Fibroblast of lung (primary cell): ENCODE results near the gene LACRT. TPM values are rescaled to one million over a fixed set of nuclear protein-coding genes. Genes with fewer than 3 reads are reported as not detected.

ENCODE experiments used
- DNase-seq, 2 donors: peaks; one replicate each; pipeline versions ENCODE4 v3.0.0 to v3.0.0-alpha.2; 2010; ENCODE audit warnings: low read depth in 2 of 2
- H2AFZ ChIP-seq: 2 replicates; pipeline ENCODE4 v1.5.1; 2012; ENCODE audit warnings: low read length, control low read depth, inconsistent platforms
- H3K27ac ChIP-seq: 2 replicates; pipeline ENCODE4 v1.5.1; 2011; ENCODE audit warnings: low read length, control low read depth; ENCODE audit not compliant: insufficient read depth
- H3K27me3 ChIP-seq: 2 replicates; pipeline ENCODE4 v1.5.1; 2011; ENCODE audit warnings: mild to moderate bottlenecking, low read length; ENCODE audit not compliant: control insufficient read depth, insufficient read depth
- H3K36me3 ChIP-seq: 2 replicates; pipeline ENCODE4 v1.5.1; 2011; ENCODE audit warnings: low read length; ENCODE audit not compliant: control insufficient read depth, insufficient read depth
- H3K4me1 ChIP-seq: 2 replicates; pipeline ENCODE4 v1.5.1; 2011; ENCODE audit warnings: low read length; ENCODE audit not compliant: control insufficient read depth, insufficient read depth; ENCODE audit errors: extremely low read depth
- H3K4me2 ChIP-seq: 2 replicates; pipeline ENCODE4 v1.5.1; 2011; ENCODE audit warnings: low read length, control low read depth; ENCODE audit not compliant: insufficient read depth; ENCODE audit errors: extremely low read depth
- H3K4me3 ChIP-seq, 4 experiments: fragments of 200-600 bp in 1 of 4; sonication (generic) in 1 of 4; replicated peaks in 1 of 4; 2 replicates each; pipeline ENCODE4 v1.5.1; 2011 to 2016; ENCODE audit warnings: low read length in 4 of 4, low read depth in 3 of 4, mild to moderate bottlenecking in 3 of 4, control low read depth in 2 of 4, inconsistent platforms in 1 of 4, mixed read lengths in 1 of 4; ENCODE audit not compliant: insufficient read depth in 1 of 4; ENCODE audit errors: control extremely low read depth in 1 of 4
- H3K79me2 ChIP-seq: 2 replicates; pipeline ENCODE4 v1.5.1; 2012; ENCODE audit warnings: mild to moderate bottlenecking, low read length, inconsistent platforms; ENCODE audit not compliant: control insufficient read depth, insufficient read depth
- H3K9ac ChIP-seq: 2 replicates; pipeline ENCODE4 v1.5.1; 2011; ENCODE audit warnings: mild to moderate bottlenecking, low read length, control low read depth; ENCODE audit not compliant: insufficient read depth
- H3K9me3 ChIP-seq: 2 replicates; pipeline ENCODE4 v1.5.1; 2012; ENCODE audit warnings: low read depth, low read length; ENCODE audit not compliant: control insufficient read depth, insufficient read depth
- H4K20me1 ChIP-seq: 2 replicates; pipeline ENCODE4 v1.5.1; 2011; ENCODE audit warnings: low read length; ENCODE audit not compliant: control insufficient read depth, insufficient read depth; ENCODE audit errors: extremely low read depth
- EZH2 ChIP-seq: IDR thresholded peaks from 2 replicates; pipeline ENCODE4 v1.5.1; 2012; ENCODE audit warnings: low read length, control low read depth, mild to moderate bottlenecking; ENCODE audit errors: missing control alignments
- polyA minus RNA-seq: library from RNA; depleted of rRNA, polyadenylated mRNA; stranded (reverse); fragments of >200 nt; gene quantifications from 2 replicates; pipeline ENCODE4 v1.2.3, GENCODE V29; 2011; ENCODE audit warnings: low replicate concordance
- polyA plus RNA-seq, 2 donors: library from polyadenylated mRNA; depleted of rRNA in 1 of 2; stranded (reverse) in 1 of 2; unstranded in 1 of 2; fragments of >200 nt; gene quantifications; 2 replicates each; pipeline ENCODE4 v1.2.1, GENCODE V29; 2011 to 2012; ENCODE audit warnings: missing spikeins in 1 of 2
- total RNA-seq: library from RNA; depleted of rRNA; stranded (reverse); fragments of >200 nt; gene quantifications from 2 replicates; pipeline ENCODE4 v1.2.1, GENCODE V29; 2014
- TF ChIP-seq, protein P1 (sequence below), 2 donors: IDR thresholded peaks in 1 of 2; conservative IDR thresholded peaks in 1 of 2; 1 replicate in 1 of 2; 2 replicates in 1 of 2; pipeline ENCODE4 v1.5.1; 2011 to 2012; ENCODE audit warnings: low read length in 2 of 2, control low read depth in 1 of 2, inconsistent platforms in 1 of 2, low read depth in 1 of 2, mild to moderate bottlenecking in 1 of 2

Gene LACRT, protein sequence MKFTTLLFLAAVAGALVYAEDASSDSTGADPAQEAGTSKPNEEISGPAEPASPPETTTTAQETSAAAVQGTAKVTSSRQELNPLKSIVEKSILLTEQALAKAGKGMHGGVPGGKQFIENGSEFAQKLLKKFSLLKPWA
- total RNA-seq (not detected in 2 replicates), polyA plus RNA-seq (not detected in 2 replicates), polyA minus RNA-seq (not detected in 2 replicates)
- not detected in 2 replicates for polyA plus RNA-seq (2012)

DNA sequence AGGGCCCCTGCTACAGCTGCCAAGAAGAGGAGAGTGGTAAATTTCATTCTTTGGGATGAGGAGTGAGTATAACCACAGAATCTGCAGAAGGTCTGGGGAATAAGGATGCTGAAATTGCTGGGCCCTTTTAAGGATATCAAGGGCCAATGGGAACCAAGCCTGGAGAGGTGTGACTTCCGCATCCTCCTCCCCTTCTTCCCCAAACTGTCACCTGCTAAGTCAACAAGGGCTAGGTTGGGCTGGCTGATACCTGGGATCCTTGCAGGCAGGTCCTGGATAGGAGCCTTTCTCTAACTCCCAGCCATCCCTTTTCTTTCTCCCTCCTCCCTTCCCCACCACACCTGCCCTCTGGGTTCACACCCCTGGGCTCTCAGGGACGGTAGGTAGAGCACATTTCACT is at the start of gene LACRT:
Gene LACRT (minus strand): TSS at position 101 of the 400 bp plus-strand sequence. CDS start 54 bp downstream, at position 47.
- no peak within 1 kb of the TSS for H3K4me3 ChIP-seq
- TF ChIP-seq EZH2: no peak
- TF ChIP-seq, protein P1, sequence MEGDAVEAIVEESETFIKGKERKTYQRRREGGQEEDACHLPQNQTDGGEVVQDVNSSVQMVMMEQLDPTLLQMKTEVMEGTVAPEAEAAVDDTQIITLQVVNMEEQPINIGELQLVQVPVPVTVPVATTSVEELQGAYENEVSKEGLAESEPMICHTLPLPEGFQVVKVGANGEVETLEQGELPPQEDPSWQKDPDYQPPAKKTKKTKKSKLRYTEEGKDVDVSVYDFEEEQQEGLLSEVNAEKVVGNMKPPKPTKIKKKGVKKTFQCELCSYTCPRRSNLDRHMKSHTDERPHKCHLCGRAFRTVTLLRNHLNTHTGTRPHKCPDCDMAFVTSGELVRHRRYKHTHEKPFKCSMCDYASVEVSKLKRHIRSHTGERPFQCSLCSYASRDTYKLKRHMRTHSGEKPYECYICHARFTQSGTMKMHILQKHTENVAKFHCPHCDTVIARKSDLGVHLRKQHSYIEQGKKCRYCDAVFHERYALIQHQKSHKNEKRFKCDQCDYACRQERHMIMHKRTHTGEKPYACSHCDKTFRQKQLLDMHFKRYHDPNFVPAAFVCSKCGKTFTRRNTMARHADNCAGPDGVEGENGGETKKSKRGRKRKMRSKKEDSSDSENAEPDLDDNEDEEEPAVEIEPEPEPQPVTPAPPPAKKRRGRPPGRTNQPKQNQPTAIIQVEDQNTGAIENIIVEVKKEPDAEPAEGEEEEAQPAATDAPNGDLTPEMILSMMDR (conservative IDR thresholded peaks at IDR 0.05 in 1 of 2, IDR thresholded peaks at IDR 0.05 in 1 of 2; ENCODE audit: low read depth in 1 of 2, low read length in 2 of 2): no peak
- no peaks in the 10 kb centered on the region for H3K79me2 ChIP-seq
- H3K27me3 ChIP-seq: no peaks in the 10 kb centered on the region
- no peaks in the 10 kb centered on the region for H3K4me1 ChIP-seq
- H2AFZ ChIP-seq: no peak within 1 kb of the TSS
- no peak within 1 kb of the TSS for H3K4me2 ChIP-seq
- no peaks in the 10 kb centered on the region for H4K20me1 ChIP-seq
- H3K27ac ChIP-seq: no peak within 1 kb of the TSS
- no peaks in the 10 kb centered on the region for H3K36me3 ChIP-seq
- no peaks in the 10 kb centered on the region for H3K9me3 ChIP-seq
- H3K9ac ChIP-seq: no peak within 1 kb of the TSS
- DNase-seq: no peak

DNA sequence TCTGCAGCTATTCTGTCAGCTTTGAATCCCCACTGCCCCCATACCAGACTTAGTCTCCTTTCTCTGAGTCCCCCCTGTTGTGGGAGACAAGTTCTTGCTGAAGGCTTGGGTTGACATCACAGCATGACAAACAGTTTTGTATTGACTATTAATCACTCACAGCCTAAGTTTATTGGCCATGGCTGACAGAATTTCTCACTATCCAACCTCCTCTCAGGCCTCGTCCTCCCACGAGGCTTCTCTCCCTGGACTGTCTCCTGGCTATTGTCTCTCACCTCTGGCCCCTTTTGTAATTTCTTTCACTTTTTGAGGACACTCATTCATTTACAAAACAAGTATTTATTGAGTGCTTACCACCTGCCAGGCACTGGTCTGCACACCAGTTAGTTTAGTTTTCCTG is 48.7 kb upstream of the LACRT start:
- Histone ChIP-seq H3K9ac (no peak overlapping the region), H4K20me1 (no peaks in the 10 kb centered on the region), H3K4me1 (no peaks in the 10 kb centered on the region), H3K9me3 (no peaks in the 10 kb centered on the region), H3K27ac (no peak overlapping the region), H3K4me3 (no peak overlapping the region), H3K27me3 (no peaks in the 10 kb centered on the region), H3K4me2 (no peak overlapping the region), H3K79me2 (no peaks in the 10 kb centered on the region), H3K36me3 (no peaks in the 10 kb centered on the region), H2AFZ (no peak overlapping the region)
- DNase-seq: no peak
- TF ChIP-seq EZH2: no peak
- TF ChIP-seq, protein P1 (conservative IDR thresholded peaks at IDR 0.05 in 1 of 2, IDR thresholded peaks at IDR 0.05 in 1 of 2; ENCODE audit: low read depth in 1 of 2, low read length in 2 of 2): no peak

DNA sequence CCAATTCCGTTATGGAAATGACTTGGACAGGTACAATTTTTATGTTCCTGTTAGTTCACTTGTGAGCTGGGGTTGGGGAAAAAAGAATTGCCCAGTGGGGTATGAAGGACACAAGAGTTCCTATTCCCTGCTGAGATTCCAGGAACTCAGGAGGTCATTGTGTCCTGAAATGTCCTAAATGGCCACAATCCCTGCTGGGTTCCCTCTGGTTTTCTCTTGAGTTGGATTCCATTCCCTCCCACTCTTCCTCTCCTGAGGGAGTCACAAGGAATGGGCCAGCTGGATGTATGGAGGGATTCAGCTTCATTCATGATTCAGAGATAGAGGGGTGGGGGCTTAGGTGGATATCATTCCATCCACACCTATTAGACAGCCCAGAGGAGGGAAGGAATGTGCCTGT is 48.0 kb upstream of the LACRT start:
- no peaks in the 10 kb centered on the region for H3K36me3 ChIP-seq
- no peak overlapping the region for H3K4me2 ChIP-seq
- H3K27me3 ChIP-seq: no peaks in the 10 kb centered on the region
- H3K9ac ChIP-seq: no peak overlapping the region
- no peaks in the 10 kb centered on the region for H3K4me1 ChIP-seq
- no peak overlapping the region for H2AFZ ChIP-seq
- no peak for TF ChIP-seq EZH2
- TF ChIP-seq, protein P1 (conservative IDR thresholded peaks at IDR 0.05 in 1 of 2, IDR thresholded peaks at IDR 0.05 in 1 of 2; ENCODE audit: low read depth in 1 of 2, low read length in 2 of 2): no peak
- H3K27ac ChIP-seq: no peak overlapping the region
- no peak for DNase-seq
- no peak overlapping the region for H3K4me3 ChIP-seq
- H3K79me2 ChIP-seq: no peaks in the 10 kb centered on the region
- H4K20me1 ChIP-seq: no peaks in the 10 kb centered on the region
- H3K9me3 ChIP-seq: no peaks in the 10 kb centered on the region
